ENCODE results near the gene NTN5.

The NTN5 gene

DNA sequence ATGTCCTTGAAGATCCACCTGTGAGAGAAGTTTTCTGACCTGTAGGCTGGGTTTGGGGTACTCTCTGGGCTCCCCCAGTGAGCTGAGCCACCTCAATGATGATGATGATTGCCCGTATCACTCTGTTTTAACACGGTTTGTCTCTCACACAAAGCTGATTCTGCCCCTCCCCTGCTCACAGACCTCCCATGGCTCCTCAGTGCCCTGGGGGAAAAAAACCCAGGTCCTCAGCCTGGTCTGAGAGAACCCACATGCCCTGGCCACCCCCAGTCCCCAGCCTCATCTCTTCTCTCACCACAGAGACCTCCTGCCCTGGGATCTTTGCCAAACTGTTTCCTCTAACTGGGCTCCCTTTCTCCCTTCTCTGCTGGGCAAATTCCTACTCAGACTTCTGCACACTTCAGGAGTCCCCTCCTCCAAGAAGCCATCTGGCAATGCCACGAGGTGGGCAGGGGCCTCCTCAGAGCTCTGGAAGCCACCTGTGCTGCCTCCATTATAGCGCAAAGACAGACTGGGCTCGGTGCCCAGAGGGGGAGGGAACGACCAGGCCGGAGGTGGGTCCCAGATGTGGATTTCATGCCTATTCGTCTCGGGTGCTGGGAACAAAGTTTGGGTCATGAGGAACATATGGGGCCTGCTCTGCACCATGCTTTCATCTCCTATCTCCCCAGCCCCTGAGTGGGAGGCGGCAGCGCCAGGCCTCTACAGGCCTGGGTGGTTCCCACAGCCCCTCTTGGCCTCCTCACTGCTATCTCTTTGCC, 18.3 kb downstream of the NTN5 start:
- Mint-ChIP-seq H3K9me3 (no peaks in the 10 kb centered on the region), H3K27ac (peak overlapping the region; percentile 69 to 84 (median 69)), H3K36me3 (ENCODE audit: low read depth) (no peaks in the 10 kb centered on the region), H3K4me3 (no peak overlapping the region), H3K27me3 (ENCODE audit: low read depth) (peaks cover 12% of the 10 kb centered on the region), H3K4me1 (peaks cover 23% of the 10 kb centered on the region)
- TF ChIP-seq CTCF (IDR thresholded peaks at IDR 0.05; ENCODE audit: unreplicated experiment in 3 of 3), result no peak

GRCh38 chr19:48651683-48652048, 21.2 kb downstream of the NTN5 start:
- no peak for TF ChIP-seq CTCF (IDR thresholded peaks at IDR 0.05; ENCODE audit: unreplicated experiment in 3 of 3)
- H3K27ac Mint-ChIP-seq, result no peak overlapping the region
- peaks cover 3% of the 10 kb centered on the region for H3K27me3 Mint-ChIP-seq (ENCODE audit: low read depth)
- H3K4me3 Mint-ChIP-seq, result no peak overlapping the region
- H3K9me3 Mint-ChIP-seq, result no peaks in the 10 kb centered on the region
- no peaks in the 10 kb centered on the region for H3K36me3 Mint-ChIP-seq (ENCODE audit: low read depth)
- H3K4me1 Mint-ChIP-seq, result peaks cover 27% of the 10 kb centered on the region

- Mint-ChIP-seq H3K4me3 (no peak overlapping the region), H3K9me3 (no peaks in the 10 kb centered on the region), H3K27me3 (ENCODE audit: low read depth) (peaks cover 3% of the 10 kb centered on the region), H3K4me1 (peaks cover 25% of the 10 kb centered on the region), H3K36me3 (ENCODE audit: low read depth) (no peaks in the 10 kb centered on the region), H3K27ac (no peak overlapping the region)
- TF ChIP-seq CTCF (IDR thresholded peaks at IDR 0.05; ENCODE audit: unreplicated experiment in 3 of 3), result no peak
Measured at GRCh38 chr19:48650974-48651682, 21.7 kb downstream of the NTN5 start.

DNA sequence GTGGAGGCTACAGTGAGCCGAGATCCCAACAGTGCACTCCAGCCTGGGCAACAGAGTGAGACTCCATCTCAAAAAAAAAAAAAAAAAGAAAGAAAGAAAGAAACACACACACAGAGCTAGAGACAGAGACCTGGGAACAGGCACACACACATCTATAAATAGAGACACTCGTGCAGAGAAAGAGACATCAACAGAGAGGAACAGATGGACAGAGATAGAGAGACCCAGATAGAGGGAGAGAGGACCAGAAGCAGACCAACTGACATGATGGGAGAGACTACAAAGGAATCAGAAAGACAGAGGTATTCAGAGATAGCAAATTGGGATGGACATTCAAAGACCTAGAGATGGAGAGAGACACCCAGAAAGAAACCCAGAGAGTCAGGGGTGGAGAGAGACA, 24.7 kb downstream of the NTN5 start:
- H3K27ac Mint-ChIP-seq, result peak overlapping the region; percentile 1 to 52 (median 19)
- no peaks in the 10 kb centered on the region for H3K36me3 Mint-ChIP-seq (ENCODE audit: low read depth)
- no peaks in the 10 kb centered on the region for H3K9me3 Mint-ChIP-seq
- H3K4me1 Mint-ChIP-seq, result peaks cover 32% of the 10 kb centered on the region
- peaks cover 3% of the 10 kb centered on the region for H3K27me3 Mint-ChIP-seq (ENCODE audit: low read depth)
- TF ChIP-seq CTCF (IDR thresholded peaks at IDR 0.05; ENCODE audit: unreplicated experiment in 3 of 3), result no peak
- H3K4me3 Mint-ChIP-seq, result no peak overlapping the region

GRCh38 chr19:48646722-48647216, 26.0 kb downstream of the NTN5 start:
- H3K27ac Mint-ChIP-seq, result peak overlapping the region; percentile 58 to 91 (median 78)
- H3K4me3 Mint-ChIP-seq, result peak overlapping the region; percentile 43 to 92 (median 58)
- no peaks in the 10 kb centered on the region for H3K9me3 Mint-ChIP-seq
- no peak for TF ChIP-seq CTCF (IDR thresholded peaks at IDR 0.05; ENCODE audit: unreplicated experiment in 3 of 3)
- H3K4me1 Mint-ChIP-seq, result peaks cover 32% of the 10 kb centered on the region
- no peaks in the 10 kb centered on the region for H3K36me3 Mint-ChIP-seq (ENCODE audit: low read depth)
- H3K27me3 Mint-ChIP-seq (ENCODE audit: low read depth), result no peaks in the 10 kb centered on the region

Data from nephron (organoid).